ENCODE measurements around the gene FCSK.
A peak's percentile ranks its signal among the peaks of the same experiment; 100 is the strongest.

FCSK gene

DNA sequence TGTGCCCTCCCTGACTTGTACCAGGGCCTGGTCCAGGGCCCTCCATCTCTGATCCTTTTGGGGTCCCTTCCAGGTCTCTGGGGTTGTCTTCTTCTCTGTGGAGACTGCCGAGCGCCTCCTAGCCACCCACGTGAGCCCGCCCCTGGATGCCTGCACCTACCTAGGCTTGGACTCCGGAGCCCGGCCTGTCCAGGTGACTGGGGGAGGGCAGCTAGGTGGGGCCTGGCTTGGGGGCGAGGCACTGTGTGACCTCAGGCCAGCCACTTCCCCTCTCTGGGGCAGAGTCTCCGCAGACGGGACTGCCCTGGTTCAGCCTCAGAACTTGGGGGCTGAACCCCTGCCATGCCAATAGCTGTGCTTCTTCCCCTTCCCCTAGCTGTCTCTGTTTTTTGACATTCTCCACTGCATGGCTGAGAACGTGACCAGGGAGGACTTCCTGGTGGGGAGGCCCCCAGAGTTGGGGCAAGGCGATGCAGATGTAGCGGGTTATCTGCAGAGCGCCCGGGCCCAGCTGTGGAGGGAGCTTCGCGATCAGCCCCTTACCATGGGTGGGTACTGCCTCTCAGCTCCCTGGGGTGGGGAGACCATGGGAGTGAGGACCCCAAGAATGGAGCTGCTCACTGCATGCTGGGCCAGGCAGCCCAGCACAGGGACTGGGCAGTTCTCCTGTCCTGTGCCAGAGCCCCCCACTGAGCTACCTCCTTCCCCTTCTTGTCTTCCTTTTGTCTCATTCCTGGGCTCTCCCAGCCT, 14.6 kb downstream of the FCSK start:
- Histone ChIP-seq H3K4me3 (ENCODE audit: low read length) (no peak overlapping the region), H3K9me3 (ENCODE audit: control insufficient read depth, low read length) (no peaks in the 10 kb centered on the region), H3K27me3 (ENCODE audit: control insufficient read depth, insufficient read depth, low read length) (no peaks in the 10 kb centered on the region), H3K4me1 (ENCODE audit: control insufficient read depth, insufficient read depth, low read length) (no peaks in the 10 kb centered on the region), H3K9ac (ENCODE audit: low read length) (no peak overlapping the region), H3K36me3 (ENCODE audit: control insufficient read depth, insufficient read depth, low read length) (no peaks in the 10 kb centered on the region)

DNA sequence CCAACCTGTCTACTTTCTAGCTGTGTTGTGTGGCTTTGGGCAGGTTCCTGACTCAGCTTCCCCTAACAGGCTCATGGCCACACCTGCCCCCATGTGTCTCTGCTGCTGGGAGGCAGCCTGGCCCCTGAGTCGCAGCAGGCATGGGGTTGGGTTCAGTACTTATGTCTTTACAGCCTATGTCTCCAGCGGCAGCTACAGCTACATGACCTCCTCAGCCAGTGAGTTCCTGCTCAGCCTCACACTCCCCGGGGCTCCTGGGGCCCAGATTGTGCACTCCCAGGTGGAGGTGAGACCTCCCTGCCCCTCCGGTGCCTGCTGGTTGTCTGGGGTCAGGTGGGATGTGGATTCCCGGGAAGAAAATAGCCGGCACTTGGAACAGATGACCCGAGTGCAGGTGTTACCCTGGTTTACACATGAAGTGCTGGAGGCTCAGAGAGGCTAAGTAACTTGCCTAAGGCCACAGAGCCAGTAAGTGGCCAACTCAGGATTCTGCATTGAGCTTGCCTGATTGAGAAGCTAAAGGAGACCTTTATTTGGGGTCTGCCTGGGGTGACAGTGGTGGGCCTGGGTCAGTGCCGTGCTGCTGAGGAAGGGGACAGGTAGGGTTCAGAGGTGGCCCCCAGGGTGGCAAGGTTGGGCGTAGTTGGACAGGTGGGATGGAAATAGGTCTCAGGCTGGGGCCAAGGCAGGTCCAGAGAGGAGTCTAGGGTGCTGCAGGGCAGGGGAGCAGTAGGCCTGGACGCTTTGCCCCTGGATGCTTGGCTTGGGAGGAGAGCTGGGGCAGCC, 15.9 kb downstream of the FCSK start:
- no peak overlapping the region for H3K9ac ChIP-seq (ENCODE audit: low read length)
- H3K36me3 ChIP-seq (ENCODE audit: control insufficient read depth, insufficient read depth, low read length), result no peaks in the 10 kb centered on the region
- no peaks in the 10 kb centered on the region for H3K4me1 ChIP-seq (ENCODE audit: control insufficient read depth, insufficient read depth, low read length)

DNA sequence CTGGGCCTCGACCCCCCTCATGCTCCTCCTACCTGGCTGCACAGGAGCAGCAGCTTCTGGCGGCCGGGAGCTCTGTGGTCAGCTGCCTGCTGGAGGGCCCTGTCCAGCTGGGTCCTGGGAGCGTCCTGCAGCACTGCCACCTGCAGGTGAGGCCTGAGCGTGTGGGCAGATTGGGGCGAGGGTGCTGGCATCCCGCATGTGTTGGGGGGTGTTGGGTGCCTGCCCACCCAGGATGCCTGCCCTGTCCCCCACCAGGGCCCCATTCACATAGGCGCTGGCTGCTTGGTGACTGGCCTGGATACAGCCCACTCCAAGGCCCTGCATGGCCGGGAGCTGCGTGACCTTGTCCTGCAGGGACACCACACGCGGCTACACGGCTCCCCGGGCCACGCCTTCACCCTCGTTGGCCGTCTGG, 16.5 kb downstream of the FCSK start:
- no peaks in the 10 kb centered on the region for H3K36me3 ChIP-seq (ENCODE audit: control insufficient read depth, insufficient read depth, low read length)
- no peaks in the 10 kb centered on the region for H3K4me1 ChIP-seq (ENCODE audit: control insufficient read depth, insufficient read depth, low read length)
- H3K27me3 ChIP-seq (ENCODE audit: control insufficient read depth, insufficient read depth, low read length), result no peaks in the 10 kb centered on the region
- H3K4me3 ChIP-seq (ENCODE audit: low read length), result no peak overlapping the region
- H3K9me3 ChIP-seq (ENCODE audit: control insufficient read depth, low read length), result no peaks in the 10 kb centered on the region
- no peak overlapping the region for H3K9ac ChIP-seq (ENCODE audit: low read length)

More for the DNA sequence above, 15.9 kb downstream of the FCSK start:
- Histone ChIP-seq H3K4me3 (ENCODE audit: low read length) (no peak overlapping the region), H3K27me3 (ENCODE audit: control insufficient read depth, insufficient read depth, low read length) (no peaks in the 10 kb centered on the region), H3K9me3 (ENCODE audit: control insufficient read depth, low read length) (no peaks in the 10 kb centered on the region)

DNA sequence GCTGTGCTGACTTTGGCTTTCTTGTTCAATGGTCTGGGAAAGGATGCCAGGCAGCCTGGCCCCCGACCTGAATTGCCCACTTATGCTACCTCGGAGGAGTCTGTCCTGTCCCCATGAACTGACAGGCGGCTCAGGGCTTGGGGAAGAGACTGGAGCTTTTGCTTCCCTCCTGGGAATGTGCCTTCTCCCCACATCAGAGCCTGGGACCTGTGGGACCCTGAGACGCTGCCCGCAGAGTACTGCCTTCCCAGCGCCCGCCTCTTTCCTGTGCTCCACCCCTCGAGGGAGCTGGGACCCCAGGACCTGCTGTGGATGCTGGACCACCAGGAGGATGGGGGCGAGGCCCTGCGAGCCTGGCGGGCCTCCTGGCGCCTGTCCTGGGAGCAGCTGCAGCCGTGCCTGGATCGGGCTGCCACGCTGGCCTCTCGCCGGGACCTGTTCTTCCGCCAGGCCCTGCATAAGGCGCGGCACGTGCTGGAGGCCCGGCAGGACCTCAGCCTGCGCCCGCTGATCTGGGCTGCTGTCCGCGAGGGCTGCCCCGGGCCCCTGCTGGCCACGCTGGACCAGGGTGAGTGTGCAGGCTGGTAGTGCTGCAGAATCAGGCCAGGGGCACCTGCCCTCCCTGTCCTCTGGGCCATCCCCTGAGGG, 18.5 kb downstream of the FCSK start:
- H3K9me3 ChIP-seq (ENCODE audit: control insufficient read depth, low read length), result no peaks in the 10 kb centered on the region
- H3K4me1 ChIP-seq (ENCODE audit: control insufficient read depth, insufficient read depth, low read length), result no peaks in the 10 kb centered on the region
- no peaks in the 10 kb centered on the region for H3K27me3 ChIP-seq (ENCODE audit: control insufficient read depth, insufficient read depth, low read length)
- H3K4me3 ChIP-seq (ENCODE audit: low read length), result no peak overlapping the region
- H3K36me3 ChIP-seq (ENCODE audit: control insufficient read depth, insufficient read depth, low read length), result no peaks in the 10 kb centered on the region
- H3K9ac ChIP-seq (ENCODE audit: low read length), result no peak overlapping the region

DNA sequence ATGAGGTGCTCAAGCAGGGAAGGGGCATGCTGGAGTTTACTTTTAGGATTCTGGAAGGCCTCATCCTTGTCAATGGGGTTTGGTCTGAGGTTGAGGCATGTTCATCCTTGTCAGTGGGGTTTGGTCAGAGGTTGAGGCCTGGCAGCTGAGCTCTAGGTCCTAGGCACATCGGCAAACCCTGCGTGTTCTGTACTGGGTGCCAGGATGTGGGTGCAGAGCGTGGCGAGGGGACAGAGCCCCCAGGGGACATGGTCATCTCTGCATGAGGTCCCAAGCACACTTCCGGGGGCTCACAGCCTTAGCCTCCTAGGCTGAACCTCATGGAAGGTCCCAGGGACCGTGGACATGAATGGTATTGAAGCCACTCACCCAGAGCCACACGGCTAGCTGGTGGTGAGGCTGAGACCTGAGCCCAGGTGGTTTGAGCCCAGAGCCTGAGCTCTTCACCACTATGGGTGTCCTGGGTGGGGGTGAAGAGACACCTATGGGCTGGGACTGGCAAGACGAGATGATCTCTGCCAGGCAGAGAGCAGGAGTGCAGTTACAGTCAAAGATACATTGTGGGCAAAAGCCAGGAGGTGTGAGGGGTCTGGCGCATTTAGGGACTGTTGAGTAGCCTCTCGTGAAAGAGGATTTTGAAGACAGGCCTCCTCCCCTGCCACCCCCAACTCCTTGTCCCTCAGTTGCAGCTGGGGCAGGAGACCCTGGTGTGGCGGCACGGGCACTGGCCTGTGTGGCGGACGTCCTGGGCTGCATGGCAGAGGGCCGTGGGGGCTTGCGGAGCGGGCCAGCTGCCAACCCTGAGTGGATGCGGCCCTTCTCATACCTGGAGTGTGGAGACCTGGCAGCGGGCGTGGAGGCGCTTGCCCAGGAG, 19.3 kb downstream of the FCSK start:
- no peaks in the 10 kb centered on the region for H3K36me3 ChIP-seq (ENCODE audit: control insufficient read depth, insufficient read depth, low read length)
- no peaks in the 10 kb centered on the region for H3K9me3 ChIP-seq (ENCODE audit: control insufficient read depth, low read length)
- H3K27me3 ChIP-seq (ENCODE audit: control insufficient read depth, insufficient read depth, low read length), result no peaks in the 10 kb centered on the region
- no peak overlapping the region for H3K4me3 ChIP-seq (ENCODE audit: low read length)
- H3K9ac ChIP-seq (ENCODE audit: low read length), result no peak overlapping the region
- H3K4me1 ChIP-seq (ENCODE audit: control insufficient read depth, insufficient read depth, low read length), result no peaks in the 10 kb centered on the region

DNA sequence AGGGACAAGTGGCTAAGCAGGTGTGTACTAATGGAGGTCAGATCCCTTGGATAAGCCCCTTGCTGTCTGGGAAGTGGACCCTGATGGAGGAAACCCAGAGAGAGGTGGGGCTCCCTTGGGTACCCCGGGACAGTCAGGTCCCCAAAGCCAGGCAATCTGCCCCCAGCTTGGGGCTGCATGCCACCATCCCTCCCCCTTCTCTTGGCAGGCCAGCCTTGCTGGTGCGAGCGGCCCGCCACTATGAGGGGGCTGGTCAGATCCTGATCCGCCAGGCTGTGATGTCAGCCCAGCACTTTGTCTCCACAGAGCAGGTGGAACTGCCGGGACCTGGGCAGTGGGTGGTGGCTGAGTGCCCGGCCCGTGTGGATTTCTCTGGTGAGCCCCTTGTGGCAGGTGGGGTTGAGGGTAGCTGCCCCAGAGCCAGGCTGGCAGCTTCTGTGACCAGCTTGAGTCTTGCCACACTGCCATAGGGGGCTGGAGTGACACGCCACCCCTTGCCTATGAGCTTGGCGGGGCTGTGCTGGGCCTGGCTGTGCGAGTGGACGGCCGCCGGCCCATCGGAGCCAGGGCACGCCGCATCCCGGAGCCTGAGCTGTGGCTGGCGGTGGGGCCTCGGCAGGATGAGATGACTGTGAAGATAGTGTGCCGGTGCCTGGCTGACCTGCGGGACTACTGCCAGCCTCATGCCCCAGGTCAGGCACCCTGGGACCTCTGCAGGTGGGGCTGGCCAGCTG, 20.1 kb downstream of the FCSK start:
- H3K9me3 ChIP-seq (ENCODE audit: control insufficient read depth, low read length), result no peaks in the 10 kb centered on the region
- H3K27me3 ChIP-seq (ENCODE audit: control insufficient read depth, insufficient read depth, low read length), result no peaks in the 10 kb centered on the region
- no peaks in the 10 kb centered on the region for H3K4me1 ChIP-seq (ENCODE audit: control insufficient read depth, insufficient read depth, low read length)
- H3K4me3 ChIP-seq (ENCODE audit: low read length), result no peak overlapping the region
- H3K36me3 ChIP-seq (ENCODE audit: control insufficient read depth, insufficient read depth, low read length), result no peaks in the 10 kb centered on the region
- no peak overlapping the region for H3K9ac ChIP-seq (ENCODE audit: low read length)

DNA sequence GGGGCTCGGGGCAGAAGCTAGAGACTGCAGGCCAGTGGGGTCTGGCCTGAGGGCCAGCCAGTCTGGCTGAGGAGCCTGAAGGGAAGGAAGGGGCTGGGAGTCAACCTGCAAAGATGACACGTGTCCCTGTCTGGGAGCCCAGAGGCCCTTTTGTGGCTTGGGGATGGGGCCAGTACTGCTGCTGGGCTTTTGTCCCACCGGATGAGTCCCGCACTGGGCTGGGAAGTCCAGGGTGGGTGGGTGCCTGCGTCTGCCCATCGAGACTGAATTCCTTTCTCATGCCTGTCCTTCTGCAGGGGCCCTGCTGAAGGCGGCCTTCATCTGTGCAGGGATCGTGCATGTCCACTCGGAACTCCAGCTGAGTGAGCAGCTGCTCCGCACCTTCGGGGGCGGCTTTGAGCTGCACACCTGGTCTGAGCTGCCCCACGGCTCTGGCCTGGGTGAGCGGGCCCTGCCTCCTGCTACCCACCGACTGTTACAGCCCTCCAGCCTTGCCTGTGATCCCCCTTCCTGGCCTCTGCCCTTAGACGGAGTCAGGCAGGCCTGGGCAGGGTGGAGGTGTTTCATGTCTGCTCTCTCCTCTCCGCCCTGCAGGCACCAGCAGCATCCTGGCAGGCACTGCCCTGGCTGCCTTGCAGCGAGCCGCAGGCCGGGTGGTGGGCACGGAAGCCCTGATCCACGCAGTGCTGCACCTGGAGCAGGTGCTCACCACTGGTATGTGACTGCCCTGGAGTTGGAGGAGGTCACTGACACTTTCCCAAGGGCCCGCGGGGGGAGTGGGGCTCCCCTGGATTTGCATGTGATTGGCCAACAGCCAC, 20.9 kb downstream of the FCSK start:
- Histone ChIP-seq H3K4me3 (ENCODE audit: low read length) (no peak overlapping the region), H3K27me3 (ENCODE audit: control insufficient read depth, insufficient read depth, low read length) (no peaks in the 10 kb centered on the region), H3K4me1 (ENCODE audit: control insufficient read depth, insufficient read depth, low read length) (no peaks in the 10 kb centered on the region), H3K36me3 (ENCODE audit: control insufficient read depth, insufficient read depth, low read length) (no peaks in the 10 kb centered on the region), H3K9me3 (ENCODE audit: control insufficient read depth, low read length) (no peaks in the 10 kb centered on the region), H3K9ac (ENCODE audit: low read length) (no peak overlapping the region)

DNA sequence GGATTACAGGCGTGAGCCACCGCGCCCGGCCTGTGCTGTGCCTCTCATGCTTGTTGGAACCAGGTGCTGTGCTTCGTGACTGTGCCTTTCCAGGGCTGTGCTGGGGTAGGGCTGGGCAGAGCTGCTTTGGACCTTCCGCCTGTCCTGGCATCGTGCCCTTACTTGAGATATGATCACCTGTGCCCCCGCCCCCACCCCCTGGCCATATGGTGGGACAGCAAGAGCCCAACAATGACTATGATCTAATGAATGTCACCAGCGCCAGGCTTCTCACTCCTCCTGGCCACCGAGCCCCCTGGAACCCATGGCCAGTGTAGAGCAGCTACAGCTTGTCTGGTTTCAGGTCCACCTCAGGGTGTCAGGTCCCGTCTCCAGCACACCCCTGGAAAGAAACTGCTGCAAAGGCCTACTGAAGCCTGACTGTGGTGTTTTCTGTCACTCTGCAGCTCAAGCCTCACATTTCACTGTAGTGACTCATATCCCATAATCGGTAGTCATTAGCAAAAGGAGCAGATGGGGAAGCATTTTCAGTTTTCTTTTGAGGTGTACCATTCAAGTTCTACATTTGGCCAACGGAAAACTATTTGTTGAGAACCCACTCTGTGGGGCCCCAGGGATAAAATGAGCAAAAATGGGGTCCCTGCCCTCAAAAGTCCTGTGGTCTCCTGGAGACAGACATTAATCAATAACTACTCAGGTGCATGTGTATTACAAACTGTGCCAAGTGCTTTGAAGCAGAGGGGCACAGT, 22.1 kb downstream of the FCSK start:
- no peaks in the 10 kb centered on the region for H3K9me3 ChIP-seq (ENCODE audit: control insufficient read depth, low read length)
- peak overlapping the region; percentile 15 for H3K9ac ChIP-seq (ENCODE audit: low read length)
- H3K27me3 ChIP-seq (ENCODE audit: control insufficient read depth, insufficient read depth, low read length), result no peaks in the 10 kb centered on the region
- no peaks in the 10 kb centered on the region for H3K4me1 ChIP-seq (ENCODE audit: control insufficient read depth, insufficient read depth, low read length)
- H3K36me3 ChIP-seq (ENCODE audit: control insufficient read depth, insufficient read depth, low read length), result no peaks in the 10 kb centered on the region
- no peak overlapping the region for H3K4me3 ChIP-seq (ENCODE audit: low read length)

DNA sequence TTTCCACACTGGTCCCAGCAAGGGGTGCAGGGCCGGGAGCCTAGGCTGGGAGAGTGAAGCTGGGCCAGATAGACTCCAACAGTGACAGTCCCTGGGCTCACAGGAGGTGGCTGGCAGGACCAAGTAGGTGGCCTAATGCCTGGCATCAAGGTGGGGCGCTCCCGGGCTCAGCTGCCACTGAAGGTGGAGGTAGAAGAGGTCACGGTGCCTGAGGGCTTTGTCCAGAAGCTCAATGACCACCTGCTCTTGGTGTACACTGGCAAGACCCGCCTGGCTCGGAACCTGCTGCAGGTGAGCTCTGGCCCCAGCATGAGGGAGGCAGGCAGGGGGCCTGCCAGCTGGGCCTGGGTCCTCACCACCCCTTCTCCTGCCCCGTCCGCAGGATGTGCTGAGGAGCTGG, 23.8 kb downstream of the FCSK start:
- Histone ChIP-seq H3K9me3 (ENCODE audit: control insufficient read depth, low read length) (no peaks in the 10 kb centered on the region), H3K36me3 (ENCODE audit: control insufficient read depth, insufficient read depth, low read length) (no peaks in the 10 kb centered on the region), H3K4me3 (ENCODE audit: low read length) (no peak overlapping the region), H3K27me3 (ENCODE audit: control insufficient read depth, insufficient read depth, low read length) (no peaks in the 10 kb centered on the region), H3K9ac (ENCODE audit: low read length) (no peak overlapping the region), H3K4me1 (ENCODE audit: control insufficient read depth, insufficient read depth, low read length) (no peaks in the 10 kb centered on the region)

DNA sequence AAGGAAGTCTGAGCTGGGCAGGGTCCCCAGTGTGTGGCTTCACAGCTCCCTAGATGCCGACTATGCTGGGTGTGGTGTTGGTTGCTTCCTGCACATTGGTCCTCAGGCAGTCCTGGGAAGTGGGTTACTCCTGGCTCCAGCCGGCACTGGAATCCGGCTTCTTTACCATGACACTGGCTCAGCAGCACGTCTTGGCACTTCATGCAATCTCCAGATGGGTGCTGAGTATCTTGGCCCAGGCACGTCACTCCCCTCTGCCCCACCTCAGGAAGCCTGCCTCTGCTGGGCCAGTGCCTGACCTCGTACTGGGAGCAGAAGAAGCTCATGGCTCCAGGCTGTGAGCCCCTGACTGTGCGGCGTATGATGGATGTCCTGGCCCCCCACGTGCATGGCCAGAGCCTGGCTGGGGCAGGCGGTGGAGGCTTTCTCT, 24.5 kb downstream of the FCSK start:
- Histone ChIP-seq H3K4me1 (ENCODE audit: control insufficient read depth, insufficient read depth, low read length) (no peaks in the 10 kb centered on the region), H3K4me3 (ENCODE audit: low read length) (no peak overlapping the region), H3K36me3 (ENCODE audit: control insufficient read depth, insufficient read depth, low read length) (no peaks in the 10 kb centered on the region), H3K9me3 (ENCODE audit: control insufficient read depth, low read length) (no peaks in the 10 kb centered on the region), H3K9ac (ENCODE audit: low read length) (no peak overlapping the region), H3K27me3 (ENCODE audit: control insufficient read depth, insufficient read depth, low read length) (no peaks in the 10 kb centered on the region)

Data from mucosa of stomach (tissue), 1 donor.